ENCODE results near the gene CRADD.
"Not testable (repeated sequence)": the region's sequence is repeated elsewhere in the genome, so short reads cannot be mapped to it uniquely, and the experiment has no call there.

Gene CRADD

GRCh38 chr12:93749515-93749914, 72.3 kb downstream of the CRADD start:
- TF ChIP-seq, protein P1, sequence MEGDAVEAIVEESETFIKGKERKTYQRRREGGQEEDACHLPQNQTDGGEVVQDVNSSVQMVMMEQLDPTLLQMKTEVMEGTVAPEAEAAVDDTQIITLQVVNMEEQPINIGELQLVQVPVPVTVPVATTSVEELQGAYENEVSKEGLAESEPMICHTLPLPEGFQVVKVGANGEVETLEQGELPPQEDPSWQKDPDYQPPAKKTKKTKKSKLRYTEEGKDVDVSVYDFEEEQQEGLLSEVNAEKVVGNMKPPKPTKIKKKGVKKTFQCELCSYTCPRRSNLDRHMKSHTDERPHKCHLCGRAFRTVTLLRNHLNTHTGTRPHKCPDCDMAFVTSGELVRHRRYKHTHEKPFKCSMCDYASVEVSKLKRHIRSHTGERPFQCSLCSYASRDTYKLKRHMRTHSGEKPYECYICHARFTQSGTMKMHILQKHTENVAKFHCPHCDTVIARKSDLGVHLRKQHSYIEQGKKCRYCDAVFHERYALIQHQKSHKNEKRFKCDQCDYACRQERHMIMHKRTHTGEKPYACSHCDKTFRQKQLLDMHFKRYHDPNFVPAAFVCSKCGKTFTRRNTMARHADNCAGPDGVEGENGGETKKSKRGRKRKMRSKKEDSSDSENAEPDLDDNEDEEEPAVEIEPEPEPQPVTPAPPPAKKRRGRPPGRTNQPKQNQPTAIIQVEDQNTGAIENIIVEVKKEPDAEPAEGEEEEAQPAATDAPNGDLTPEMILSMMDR (conservative IDR thresholded peaks at IDR 0.05; ENCODE audit: low read length), result no peak

DNA sequence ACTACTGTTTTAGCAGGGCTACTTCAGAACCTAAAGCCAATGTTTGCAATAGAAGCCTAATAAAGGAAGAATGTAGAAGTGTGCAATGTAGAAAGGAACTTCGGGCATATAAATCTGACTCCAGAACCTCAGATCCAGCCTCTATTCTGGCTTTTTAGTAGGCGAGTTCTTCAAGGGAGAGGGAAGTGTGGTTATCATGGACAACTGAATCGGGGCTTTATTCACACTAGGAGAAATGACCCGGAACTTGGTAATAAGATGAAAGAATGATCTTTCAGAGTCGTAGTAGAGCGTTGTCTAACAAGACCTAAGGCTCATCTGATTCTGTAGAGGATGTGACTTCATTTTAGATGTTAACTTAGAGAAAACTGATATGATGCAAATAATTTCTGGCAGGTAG, 72.9 kb downstream of the CRADD start:
- TF ChIP-seq, protein P1 (conservative IDR thresholded peaks at IDR 0.05; ENCODE audit: low read length), result no peak
- H3K4me3 ChIP-seq (ENCODE audit: low read length), result no peak overlapping the region
- no peak for DNase-seq (ENCODE audit: low read depth)

More at GRCh38 chr12:93749515-93749914, 72.3 kb downstream of the CRADD start:
- DNase-seq (ENCODE audit: low read depth), result no peak
- no peak overlapping the region for H3K4me3 ChIP-seq (ENCODE audit: low read length)

- no peak overlapping the region for H3K4me3 ChIP-seq (ENCODE audit: low read length)
- TF ChIP-seq, protein P1 (conservative IDR thresholded peaks at IDR 0.05; ENCODE audit: low read length), result no peak
- DNase-seq (ENCODE audit: low read depth), result peak; percentile 78
These were observed 74.9 kb downstream of the CRADD start for GRCh38 chr12:93751864-93752610.

DNA sequence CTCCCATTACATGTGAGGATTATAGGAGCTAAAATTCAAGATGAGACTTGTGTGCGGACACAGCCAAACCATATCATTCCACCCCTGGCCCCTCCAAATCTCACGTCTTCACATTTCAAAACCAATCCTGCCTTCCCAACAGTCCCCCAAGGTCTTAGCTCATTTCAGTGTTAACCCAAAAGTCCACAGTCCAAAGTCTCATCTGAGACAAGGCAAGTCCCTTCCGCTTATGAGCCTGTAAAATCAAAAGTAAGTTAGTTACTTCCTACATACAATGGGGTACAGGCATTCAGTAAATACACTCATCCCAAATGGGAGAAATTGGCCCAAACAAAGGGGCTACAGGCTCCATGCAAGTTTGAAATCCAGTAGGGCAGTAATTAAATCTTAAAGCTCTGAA, 76.1 kb downstream of the CRADD start:
- no peak for DNase-seq (ENCODE audit: low read depth)
- TF ChIP-seq, protein P1 (conservative IDR thresholded peaks at IDR 0.05; ENCODE audit: low read length), result no peak
- H3K4me3 ChIP-seq (ENCODE audit: low read length), result no peak overlapping the region

GRCh38 chr12:93753838-93754429, 76.8 kb downstream of the CRADD start:
- TF ChIP-seq, protein P1 (conservative IDR thresholded peaks at IDR 0.05; ENCODE audit: low read length), result no peak
- no peak overlapping the region for H3K4me3 ChIP-seq (ENCODE audit: low read length)
- no peak for DNase-seq (ENCODE audit: low read depth)

- not testable (repeated sequence) for DNase-seq (ENCODE audit: low read depth); H3K4me3 ChIP-seq (ENCODE audit: low read length)
These were observed 77.7 kb downstream of the CRADD start for GRCh38 chr12:93754859-93755258.

DNA sequence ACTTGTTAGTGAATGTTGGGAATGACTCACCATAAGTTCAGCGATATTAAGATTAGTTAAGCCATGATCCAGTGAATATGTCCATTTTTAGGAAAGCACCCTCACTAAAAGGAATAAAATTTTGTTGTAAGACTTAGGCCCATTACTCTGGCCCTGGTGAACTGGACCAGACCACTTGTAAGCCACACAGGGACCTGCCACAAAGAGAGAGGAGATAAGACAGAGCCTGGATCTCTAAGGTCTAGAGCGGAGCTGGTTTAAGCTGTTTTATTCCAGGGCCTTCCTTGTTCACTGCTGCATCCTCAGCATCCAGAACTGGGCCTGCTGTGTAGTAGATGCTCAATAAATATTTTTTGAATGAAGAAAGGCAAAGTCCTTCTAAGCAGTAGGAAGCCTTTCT, 79.1 kb downstream of the CRADD start:
- TF ChIP-seq, protein P1 (conservative IDR thresholded peaks at IDR 0.05; ENCODE audit: low read length), result no peak
- H3K4me3 ChIP-seq (ENCODE audit: low read length), result no peak overlapping the region
- no peak for DNase-seq (ENCODE audit: low read depth)
